ENCODE data around the gene ARID3A. TPM values are rescaled to one million over a fixed set of nuclear protein-coding genes. Genes with fewer than 3 reads are reported as not detected.

The ARID3A gene
- total and polyA plus RNA-seq, 2 of the 8 experiments (the other 6 are each of a cell fraction or from before 2014, with no cell fraction given): 40.5 to 77.4 TPM

GRCh38 chr19:1003283-1003682 is 77.4 kb downstream of the ARID3A start (continued):
- no peak for TF ChIP-seq SRF (IDR thresholded peaks at IDR 0.05; ENCODE audit: low read depth, low read length)
- no peak for TF ChIP-seq SAP30 (IDR thresholded peaks at IDR 0.05; ENCODE audit: insufficient read depth, insufficient replicate concordance, low read length)
- no peak for TF ChIP-seq NRF1 (IDR thresholded peaks at IDR 0.05; ENCODE audit: low read depth, low read length)
